Measurements from ENCODE around the gene SYN1. TPM values are rescaled to one million over a fixed set of nuclear protein-coding genes. Genes with fewer than 3 reads are reported as not detected.
A peak's percentile ranks its signal among the peaks of the same experiment; 100 is the strongest.

Gene SYN1
- total RNA-seq, 4 donors from 2014 or later: 0.27 TPM; not detected in 2

DNA sequence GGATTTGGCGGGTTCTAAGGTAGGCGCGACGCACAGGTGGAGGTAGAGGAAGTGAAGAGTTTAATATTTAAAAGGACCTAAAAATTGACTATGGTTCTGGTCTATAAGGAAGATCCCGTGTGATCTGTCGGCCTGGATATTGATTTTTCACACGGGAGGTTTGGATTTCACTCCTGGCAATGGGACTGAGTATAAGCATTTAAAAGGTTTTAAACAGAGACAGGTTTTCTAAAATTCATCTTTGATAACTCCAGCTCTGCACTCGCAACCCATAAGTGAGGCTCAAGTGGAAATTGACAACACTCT, 39.7 kb upstream of the SYN1 start:
- TF ChIP-seq, protein P1, sequence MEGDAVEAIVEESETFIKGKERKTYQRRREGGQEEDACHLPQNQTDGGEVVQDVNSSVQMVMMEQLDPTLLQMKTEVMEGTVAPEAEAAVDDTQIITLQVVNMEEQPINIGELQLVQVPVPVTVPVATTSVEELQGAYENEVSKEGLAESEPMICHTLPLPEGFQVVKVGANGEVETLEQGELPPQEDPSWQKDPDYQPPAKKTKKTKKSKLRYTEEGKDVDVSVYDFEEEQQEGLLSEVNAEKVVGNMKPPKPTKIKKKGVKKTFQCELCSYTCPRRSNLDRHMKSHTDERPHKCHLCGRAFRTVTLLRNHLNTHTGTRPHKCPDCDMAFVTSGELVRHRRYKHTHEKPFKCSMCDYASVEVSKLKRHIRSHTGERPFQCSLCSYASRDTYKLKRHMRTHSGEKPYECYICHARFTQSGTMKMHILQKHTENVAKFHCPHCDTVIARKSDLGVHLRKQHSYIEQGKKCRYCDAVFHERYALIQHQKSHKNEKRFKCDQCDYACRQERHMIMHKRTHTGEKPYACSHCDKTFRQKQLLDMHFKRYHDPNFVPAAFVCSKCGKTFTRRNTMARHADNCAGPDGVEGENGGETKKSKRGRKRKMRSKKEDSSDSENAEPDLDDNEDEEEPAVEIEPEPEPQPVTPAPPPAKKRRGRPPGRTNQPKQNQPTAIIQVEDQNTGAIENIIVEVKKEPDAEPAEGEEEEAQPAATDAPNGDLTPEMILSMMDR (IDR thresholded peaks at IDR 0.05): no peak
- no peak for TF ChIP-seq POLR2A (IDR thresholded peaks at IDR 0.05)
- H3K36me3 ChIP-seq: peaks cover 0 to 30% of the 10 kb centered on the region in 2 donors
- peak overlapping the region; percentile 61 to 63 for H3K4me3 ChIP-seq
- 6 to 23% methylated on average over 7 to 8 of the region's 8 CpGs for WGBS, 2 donors (ENCODE audit: low coverage in 1 of 2)
- H3K27me3 ChIP-seq: no peaks in the 10 kb centered on the region
- H3K4me1 ChIP-seq: peaks cover 0 to 6% (median 0%) of the 10 kb centered on the region in 3 donors
- no peaks in the 10 kb centered on the region for H3K9me3 ChIP-seq
- H3K27ac ChIP-seq: peak overlapping the region; percentile 90 to 95 (median 94)
- no peak for ATAC-seq

DNA sequence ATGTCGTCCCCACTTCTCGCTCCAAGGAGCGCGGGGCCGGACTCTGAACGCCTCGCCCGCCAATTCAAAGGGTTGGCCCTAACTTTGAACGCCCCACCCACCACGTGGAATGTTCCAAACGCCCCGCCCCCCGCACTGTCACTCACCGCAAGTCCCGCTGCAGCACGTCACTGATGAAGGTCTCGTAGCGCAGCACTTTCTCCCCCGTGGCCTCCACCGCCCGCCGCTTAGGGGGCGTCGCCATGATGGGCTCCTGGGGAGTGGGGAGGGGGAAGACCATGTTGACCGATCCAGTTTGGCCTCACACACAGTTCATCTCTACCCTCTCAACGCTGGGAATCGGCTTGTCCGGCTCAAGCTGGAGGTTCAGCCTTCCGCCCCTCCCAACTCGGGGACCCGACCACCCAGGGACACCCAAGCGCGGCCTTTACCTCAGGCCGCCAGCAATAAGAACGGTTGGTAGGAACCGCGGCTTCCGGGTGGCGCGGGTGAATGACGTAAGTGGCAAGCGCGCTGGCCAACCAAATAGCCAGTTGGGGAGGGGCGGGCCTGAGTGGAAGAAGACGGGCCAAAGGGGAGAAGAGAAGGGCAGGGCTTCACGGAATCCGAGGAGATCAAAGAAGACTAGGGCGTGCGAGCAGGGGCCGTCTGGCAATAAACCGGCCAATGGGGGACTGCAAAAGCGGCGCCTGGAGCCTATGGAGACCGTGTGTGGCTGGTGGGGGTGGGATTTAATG, 39.2 kb upstream of the SYN1 start, which contains the start of gene UXT:
TSS of gene UXT (minus strand) at position 497 of the 737 bp plus-strand sequence. CDS start at position 244, 253 bp downstream.
- Histone ChIP-seq H3K4me1 (peaks cover 0 to 6% (median 0%) of the 10 kb centered on the region in 3 donors), H3K36me3 (peaks cover 0 to 35% of the 10 kb centered on the region in 2 donors), H3K9me3 (no peaks in the 10 kb centered on the region), H3K27me3 (no peaks in the 10 kb centered on the region), H3K27ac (peak within 1 kb of the TSS; percentile 90 to 95 (median 94)), H3K4me3 (peak within 1 kb of the TSS; percentile 61 to 63)
- WGBS, 2 donors (ENCODE audit: low coverage in 1 of 2): 22% methylated on average over 10 of the region's 54 CpGs; no CpG with 5 or more reads in 1 of the 2 donors
- TF ChIP-seq POLR2AphosphoS5 (IDR thresholded peaks at IDR 0.05): peak; percentile 82
- TF ChIP-seq, protein P1 (IDR thresholded peaks at IDR 0.05): no peak
- peak; percentile 67 to 71 for TF ChIP-seq POLR2A (IDR thresholded peaks at IDR 0.05)
- TF ChIP-seq EP300 (IDR thresholded peaks at IDR 0.05): no peak
- ATAC-seq: peak; percentile 91

DNA sequence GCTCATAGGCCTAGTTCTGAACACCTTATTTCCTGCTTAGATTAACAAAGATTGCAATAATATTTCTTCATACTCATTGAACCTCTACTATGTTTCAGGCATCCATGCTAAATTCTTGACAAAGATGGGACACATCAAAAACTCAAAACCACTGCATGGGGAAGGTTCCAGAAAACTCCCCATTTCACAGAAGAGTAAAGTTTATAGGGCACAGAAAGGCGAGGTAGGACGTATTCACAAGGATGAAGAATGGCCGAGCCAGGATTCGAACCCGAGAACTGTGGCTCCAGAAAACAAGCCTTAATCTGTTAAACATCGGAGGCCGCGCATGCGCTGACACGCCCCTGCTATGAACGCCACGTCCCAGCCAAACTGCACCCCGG, 38.6 kb upstream of the SYN1 start:
- H3K4me3 ChIP-seq: peak overlapping the region; percentile 61 to 63
- no peaks in the 10 kb centered on the region for H3K27me3 ChIP-seq
- ATAC-seq: no peak
- peaks cover 0 to 6% (median 0%) of the 10 kb centered on the region in 3 donors for H3K4me1 ChIP-seq
- no peaks in the 10 kb centered on the region for H3K9me3 ChIP-seq
- TF ChIP-seq POLR2A (IDR thresholded peaks at IDR 0.05) (no peak), POLR2AphosphoS5 (IDR thresholded peaks at IDR 0.05) (no peak), EP300 (IDR thresholded peaks at IDR 0.05) (no peak)
- TF ChIP-seq, protein P1 (IDR thresholded peaks at IDR 0.05): no peak
- H3K36me3 ChIP-seq: peaks cover 0 to 40% of the 10 kb centered on the region in 2 donors
- peak overlapping the region; percentile 90 to 95 (median 94) for H3K27ac ChIP-seq
- 0 to 22% methylated on average over 5 of the region's 13 CpGs for WGBS, 2 donors (ENCODE audit: low coverage in 1 of 2)

DNA sequence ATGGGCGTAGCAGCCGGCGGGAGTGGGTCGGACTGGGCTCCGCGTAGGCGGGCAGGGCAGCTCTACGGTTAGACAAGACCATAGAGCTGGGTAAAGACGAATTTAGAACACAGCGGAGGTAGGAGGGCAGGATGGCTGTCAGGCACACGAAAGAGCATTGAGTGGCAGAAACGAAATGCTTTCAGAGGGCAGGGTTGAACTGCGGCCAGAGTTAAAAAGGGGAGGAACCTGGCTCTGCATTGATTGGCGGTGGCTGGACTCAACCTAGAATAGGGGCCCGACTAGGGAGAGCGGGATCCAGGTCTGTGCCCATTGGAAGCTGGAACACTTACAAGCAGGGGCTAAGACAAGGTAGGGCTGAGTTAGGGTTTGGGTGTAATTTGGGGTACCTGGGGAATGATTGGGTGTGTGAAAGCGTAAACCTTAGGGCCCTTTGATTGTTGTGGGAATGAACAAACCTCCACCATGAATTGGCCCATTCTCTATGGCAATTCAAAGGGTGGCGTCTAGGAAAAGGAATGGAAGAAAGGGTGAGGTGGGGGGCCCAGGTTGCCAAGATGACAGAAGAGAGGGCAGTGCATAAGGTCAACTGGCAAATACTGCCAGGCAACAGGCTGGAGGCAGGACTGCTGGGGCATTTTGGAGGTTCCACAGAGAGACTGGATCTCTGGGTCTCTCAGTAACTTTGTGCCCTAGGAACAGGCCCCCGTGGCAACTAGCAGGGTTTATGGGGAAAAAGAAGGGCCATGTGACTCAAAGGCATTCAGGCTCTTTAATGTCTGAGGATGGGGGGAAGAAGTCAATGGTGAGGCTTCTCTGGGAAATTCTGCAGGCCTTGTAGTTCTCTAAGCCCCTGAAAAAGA, 31.6 kb upstream of the SYN1 start:
- ATAC-seq: no peak
- peak overlapping the region; percentile 27 to 74 for H3K4me3 ChIP-seq
- peak overlapping the region; percentile 58 to 92 (median 85) for H3K27ac ChIP-seq
- H3K27me3 ChIP-seq: no peaks in the 10 kb centered on the region
- peaks cover 0 to 26% (median 2%) of the 10 kb centered on the region in 3 donors for H3K4me1 ChIP-seq
- no peaks in the 10 kb centered on the region for H3K9me3 ChIP-seq
- H3K36me3 ChIP-seq: peaks cover 0 to 36% of the 10 kb centered on the region in 2 donors
- TF ChIP-seq POLR2A (IDR thresholded peaks at IDR 0.05): peak in 1 of 2 donors; percentile 12
- TF ChIP-seq POLR2AphosphoS5 (IDR thresholded peaks at IDR 0.05): no peak
- 36 to 46% methylated on average over 3 to 8 of the region's 19 CpGs for WGBS, 2 donors (ENCODE audit: low coverage in 1 of 2)
